ENCODE data around the gene TIMM23. TPM values are rescaled to one million over a fixed set of nuclear protein-coding genes. Genes with fewer than 3 reads are reported as not detected.

The TIMM23 gene
- total and polyA plus RNA-seq, 2 donors (not counting 1 experiment from before 2014, with no cell fraction given) = 21.1 to 28.3 TPM

GRCh38 chr10:46005383-46005782, 33.1 kb downstream of the TIMM23 start:
- DNase-seq (no peak), ATAC-seq (ENCODE audit: low read depth) (no peak)
- no CpG with 5 or more reads among the region's 4 CpGs for WGBS (ENCODE audit: insufficient coverage)
- Histone ChIP-seq H3K4me2 (replicated peaks; ENCODE audit: low read depth, low read length, poor library complexity, severe bottlenecking) (no peak overlapping the region), H3K27me3 (replicated peaks in 1 of 4; ENCODE audit: control extremely low read depth in 1 of 4, control insufficient read depth in 3 of 4, insufficient read depth in 4 of 4, low read length in 3 of 4) (no peaks in the 10 kb centered on the region), H3K4me1 (ENCODE audit: control insufficient read depth in 2 of 2, insufficient read depth in 2 of 2, low read length in 2 of 2) (no peaks in the 10 kb centered on the region), H3K27ac (ENCODE audit: low read length in 2 of 2) (no peak overlapping the region), H3K4me3 (ENCODE audit: control extremely low read depth in 1 of 5, extremely low read depth in 1 of 5, insufficient read depth in 1 of 5, low read depth in 2 of 5, low read length in 4 of 5) (no peak overlapping the region), H3K9me3 (ENCODE audit: control extremely low read depth in 1 of 3, control insufficient read depth in 2 of 3, insufficient read depth in 1 of 3, low read length in 2 of 3) (no peaks in the 10 kb centered on the region), H3K9ac (ENCODE audit: low read length) (no peak overlapping the region), H3K36me3 (replicated peaks in 1 of 2; ENCODE audit: control extremely low read depth in 1 of 2, control insufficient read depth in 1 of 2, extremely low read depth in 1 of 2, insufficient read depth in 2 of 2, low read length in 1 of 2) (peaks cover 27 to 89% of the 10 kb centered on the region in 2 experiments), H3K79me2 (ENCODE audit: control insufficient read depth, insufficient read depth, low read length) (no peaks in the 10 kb centered on the region), H4K20me1 (ENCODE audit: control insufficient read depth, insufficient read depth, low read length, poor library complexity, severe bottlenecking) (no peaks in the 10 kb centered on the region), H2AFZ (ENCODE audit: insufficient read depth, low read depth, low read length, poor library complexity, severe bottlenecking) (no peak overlapping the region)
- CTCF ChIA-PET = no interaction called here
- Mint-ChIP-seq H3K9me3 (ENCODE audit: insufficient read depth) (no peaks in the 10 kb centered on the region), H3K4me3 (no peak overlapping the region), H3K4me1 (no peaks in the 10 kb centered on the region), H3K27me3 (no peaks in the 10 kb centered on the region), H3K27ac (no peak overlapping the region)
- POLR2A ChIA-PET = no interaction called here
- TF ChIP-seq CTCF (IDR thresholded peaks at IDR 0.05) (no peak), EZH2 (IDR thresholded peaks at IDR 0.05; ENCODE audit: borderline replicate concordance, insufficient read depth, low read depth, low read length, poor library complexity, severe bottlenecking) (no peak)
- intact Hi-C loops (cut with micrococcal nuclease) = no loop called here

- CTCF ChIA-PET = interaction anchor here (1.0 kb wide), 1 partner anchor 17 kb away, joined by 3 read pairs; no protein-coding TSS in a partner anchor
- POLR2A ChIA-PET = no interaction called here
- H3K27me3 ChIP-seq (replicated peaks in 1 of 4; ENCODE audit: control extremely low read depth in 1 of 4, control insufficient read depth in 3 of 4, insufficient read depth in 4 of 4, low read length in 3 of 4) = no peaks in the 10 kb centered on the region
Observed at GRCh38 chr10:46006219-46006618, 33.9 kb downstream of the TIMM23 start.

More at GRCh38 chr10:46006219-46006618, 33.9 kb downstream of the TIMM23 start:
- Histone ChIP-seq H3K9ac (ENCODE audit: low read length) (no peak overlapping the region), H3K4me3 (ENCODE audit: control extremely low read depth in 1 of 5, extremely low read depth in 1 of 5, insufficient read depth in 1 of 5, low read depth in 2 of 5, low read length in 4 of 5) (no peak overlapping the region), H3K79me2 (ENCODE audit: control insufficient read depth, insufficient read depth, low read length) (no peaks in the 10 kb centered on the region), H3K9me3 (ENCODE audit: control extremely low read depth in 1 of 3, control insufficient read depth in 2 of 3, insufficient read depth in 1 of 3, low read length in 2 of 3) (no peaks in the 10 kb centered on the region), H3K27ac (ENCODE audit: low read length in 2 of 2) (no peak overlapping the region), H4K20me1 (ENCODE audit: control insufficient read depth, insufficient read depth, low read length, poor library complexity, severe bottlenecking) (no peaks in the 10 kb centered on the region), H3K4me2 (replicated peaks; ENCODE audit: low read depth, low read length, poor library complexity, severe bottlenecking) (no peak overlapping the region), H3K36me3 (replicated peaks in 1 of 2; ENCODE audit: control extremely low read depth in 1 of 2, control insufficient read depth in 1 of 2, extremely low read depth in 1 of 2, insufficient read depth in 2 of 2, low read length in 1 of 2) (peaks cover 21 to 92% of the 10 kb centered on the region in 2 experiments), H3K4me1 (ENCODE audit: control insufficient read depth in 2 of 2, insufficient read depth in 2 of 2, low read length in 2 of 2) (no peaks in the 10 kb centered on the region), H2AFZ (ENCODE audit: insufficient read depth, low read depth, low read length, poor library complexity, severe bottlenecking) (no peak overlapping the region)
- Mint-ChIP-seq H3K4me1 (no peaks in the 10 kb centered on the region), H3K27me3 (no peaks in the 10 kb centered on the region), H3K9me3 (ENCODE audit: insufficient read depth) (no peaks in the 10 kb centered on the region), H3K27ac (no peak overlapping the region), H3K4me3 (no peak overlapping the region)
- ATAC-seq (ENCODE audit: low read depth) (no peak), DNase-seq (no peak)
- TF ChIP-seq CTCF (IDR thresholded peaks at IDR 0.05) (no peak), EZH2 (IDR thresholded peaks at IDR 0.05; ENCODE audit: borderline replicate concordance, insufficient read depth, low read depth, low read length, poor library complexity, severe bottlenecking) (no peak)
- intact Hi-C loops (cut with micrococcal nuclease) = no loop called here
- WGBS (ENCODE audit: insufficient coverage) = no CpG with 5 or more reads among the region's 3 CpGs

Data from B cell (primary cell).